Left forelimb (tissue), 1 donor: ENCODE results near the gene HOXB4.

Experiments used
- DNase-seq: peaks from one replicate; pipeline ENCODE4 v3.0.0-alpha.2; 2018; ENCODE audit warnings: low spot score

HOXB4 gene

DNA sequence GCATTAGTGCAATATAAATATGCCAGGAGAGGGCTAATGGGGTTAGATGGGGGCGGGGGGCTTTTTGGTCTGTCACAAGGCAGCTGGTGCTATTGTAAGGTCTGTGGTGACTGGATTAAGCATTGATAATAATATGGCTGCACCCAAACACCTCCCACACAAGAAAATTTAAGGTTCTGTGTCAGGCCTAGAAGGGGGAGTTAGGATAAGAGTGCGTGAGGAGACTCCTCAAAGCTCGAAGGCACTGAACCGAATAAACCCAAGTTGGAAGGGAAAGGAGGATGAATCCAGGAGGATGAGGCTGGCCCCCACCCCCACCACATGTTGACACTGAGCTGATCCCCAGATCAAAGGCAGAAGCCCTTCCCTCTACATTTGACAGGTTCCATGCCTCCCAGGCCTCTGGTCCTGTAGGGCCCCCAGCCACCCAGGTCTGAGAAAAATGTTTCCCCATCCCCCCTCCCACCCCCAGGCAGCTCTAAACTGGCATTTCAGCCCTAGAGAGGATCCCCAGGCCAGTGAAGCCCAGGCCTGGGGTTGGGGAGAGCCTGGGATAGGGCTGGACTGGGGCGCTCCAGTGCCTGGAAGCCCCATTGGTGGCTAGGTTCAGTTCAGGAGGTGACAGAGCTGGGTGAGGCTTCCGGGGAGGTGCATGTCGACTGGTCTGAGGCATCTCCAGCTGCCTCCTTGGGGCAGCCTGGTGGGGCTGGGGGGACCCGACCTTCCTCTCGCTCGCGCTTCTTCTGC lies 49.0 kb downstream of the HOXB4 start:
- DNase-seq, result no peak

DNA sequence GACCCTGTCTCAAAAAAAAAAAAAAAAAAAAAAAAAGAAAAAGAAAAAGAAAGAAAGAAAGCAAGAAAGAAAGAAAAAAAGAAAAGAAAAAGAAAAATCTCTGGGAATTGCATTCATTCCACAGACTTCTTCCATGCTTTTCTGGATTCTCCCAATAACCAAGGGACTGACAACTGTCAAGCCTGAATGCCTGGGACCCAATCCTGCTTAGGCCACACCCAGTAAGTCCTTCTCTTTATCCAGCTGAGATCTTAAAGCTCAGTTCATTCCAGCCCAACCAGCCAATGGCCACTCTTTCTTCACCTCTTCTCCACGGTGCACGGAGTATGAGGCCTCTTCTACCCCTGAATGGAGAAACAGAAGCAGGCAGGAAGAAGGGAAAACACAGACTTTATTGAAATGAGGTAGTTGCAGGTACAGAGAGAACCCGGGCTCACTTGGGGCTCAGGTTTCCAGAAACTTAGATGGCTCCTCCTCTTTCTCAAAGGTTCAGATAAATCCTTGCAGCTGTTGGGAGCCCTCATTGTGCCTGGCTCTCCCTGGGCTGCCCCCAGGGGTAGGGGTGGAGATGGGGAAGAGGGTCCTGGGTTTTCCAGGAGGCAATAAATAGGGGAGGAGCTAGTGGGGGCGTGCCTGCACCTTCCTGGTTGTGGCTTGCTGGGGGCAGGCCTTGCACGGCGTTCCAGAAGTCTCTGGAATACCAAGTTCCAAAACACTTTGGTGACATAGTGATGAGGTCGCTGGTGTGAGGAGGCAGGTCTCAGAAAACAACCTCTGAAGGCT lies 49.8 kb downstream of the HOXB4 start:
- no peak for DNase-seq

DNA sequence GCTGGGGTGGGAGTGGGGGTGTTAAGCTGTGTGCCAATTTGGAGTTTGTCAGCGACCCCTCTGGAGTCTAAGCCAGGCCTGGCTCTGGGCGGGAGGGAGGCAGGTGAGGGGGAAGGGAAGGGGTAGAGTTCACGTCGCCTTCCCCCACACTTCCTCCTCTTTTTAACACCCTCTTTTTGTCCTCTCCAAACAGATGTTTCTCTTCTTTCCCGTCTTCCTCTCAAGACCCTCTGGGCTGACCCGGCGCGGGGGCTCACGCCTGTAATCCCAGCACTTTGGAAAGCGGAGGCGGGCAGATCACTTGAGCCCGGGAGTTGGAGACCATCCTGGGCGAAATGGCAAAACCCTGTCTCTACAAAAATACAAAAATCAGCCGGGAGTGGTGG lies 50.6 kb downstream of the HOXB4 start:
- DNase-seq, result no peak

DNA sequence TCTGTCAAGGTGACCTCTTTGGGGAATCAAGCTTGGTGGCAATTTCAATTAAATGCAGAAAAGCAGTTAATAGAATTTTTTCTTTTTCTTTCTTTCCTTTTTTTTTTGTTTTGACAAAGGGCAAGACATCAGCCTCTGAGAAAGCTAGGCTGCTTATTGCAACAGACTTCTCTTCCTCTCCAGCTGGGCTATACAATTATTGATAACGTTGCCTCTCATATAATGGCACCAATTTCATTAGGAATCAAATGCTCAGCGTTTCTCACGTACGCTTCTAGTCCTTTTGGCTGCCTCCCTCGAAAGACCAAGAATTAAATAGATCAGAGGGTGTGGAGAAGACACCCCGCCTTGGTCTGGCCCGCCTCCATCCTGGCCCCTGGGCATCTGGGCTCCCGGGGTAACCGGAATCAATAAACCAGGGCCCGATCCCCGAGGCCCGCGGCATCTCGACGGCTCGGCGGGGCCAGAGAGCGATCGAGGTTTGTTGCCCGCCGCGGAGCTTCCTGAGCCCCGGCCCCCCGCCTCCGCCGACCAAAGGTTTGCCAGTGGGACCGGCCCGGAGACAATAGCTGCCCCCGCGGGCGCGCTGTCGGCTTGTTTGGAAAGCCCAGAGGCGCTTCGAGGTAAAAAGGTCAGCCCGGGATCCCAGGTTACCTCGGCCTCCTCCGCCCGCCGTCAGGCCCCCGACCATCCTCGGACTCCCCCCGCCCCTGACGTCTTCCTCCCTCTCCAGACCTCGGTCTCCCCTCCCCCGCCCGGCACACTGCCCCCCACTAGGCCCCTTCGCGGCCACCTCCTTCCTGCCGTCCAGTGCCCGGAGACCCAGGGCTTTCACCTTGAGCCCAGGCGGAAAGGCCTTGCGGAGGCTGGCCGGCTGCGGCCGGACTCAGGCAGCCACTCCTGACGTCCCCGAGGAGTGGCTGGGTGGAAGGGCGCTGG lies 51.3 kb downstream of the HOXB4 start:
- DNase-seq, result no peak
